H1 (cell line): Measurements from ENCODE around the gene B9D2. TPM values are rescaled to one million over a fixed set of nuclear protein-coding genes. Genes with fewer than 3 reads are reported as not detected.

ENCODE experiments used
- BACH1 ChIP-seq: IDR thresholded peaks from 2 replicates; pipeline ENCODE4 v1.6.1; 2012; ENCODE audit warnings: low read length, improper control_type of control experiment
- CBX8 ChIP-seq: fragments of 300-800, 300-1000 bp; sonication (generic); IDR thresholded peaks from 2 replicates; pipeline ENCODE4 v1.7.1; 2016; ENCODE audit warnings: low read depth, low read length, borderline replicate concordance
- SIX5 ChIP-seq: IDR thresholded peaks from 2 replicates; pipeline ENCODE4 v1.6.1; 2011; ENCODE audit warnings: mild to moderate bottlenecking, low read depth, low read length
- SP2 ChIP-seq: IDR thresholded peaks from 2 replicates; pipeline ENCODE4 v1.6.1; 2012; ENCODE audit warnings: mild to moderate bottlenecking, low read length, inconsistent platforms
- SUZ12 ChIP-seq: fragments of 200-600 bp; sonication (generic); IDR thresholded peaks from 2 replicates; pipeline ENCODE4 v1.6.1; 2012; ENCODE audit warnings: mild to moderate bottlenecking, inconsistent platforms, low read length, moderate library complexity, mixed read lengths
- TCF12 ChIP-seq: IDR thresholded peaks from 2 replicates; pipeline ENCODE4 v1.6.1; 2011; ENCODE audit warnings: low read depth, mild to moderate bottlenecking, low read length
- polyA plus RNA-seq, 7 experiments: library from polyadenylated mRNA; depleted of rRNA in 3 of 7; stranded (reverse) in 5 of 7; unstranded in 2 of 7; fragments of >200 nt in 5 of 7; fragments of 200-250 nt in 2 of 7; gene quantifications; 1 replicate in 5 of 7; 2 replicates in 1 of 7; 4 replicates in 1 of 7; pipeline versions ENCODE4 v1.2.1 to v1.2.3, GENCODE V29; 2011 to 2013; ENCODE audit warnings: missing spikeins in 2 of 7, mixed read lengths in 2 of 7
- total RNA-seq: library from RNA; stranded (reverse); fragmentation: NEBNext Ultra II Directional; extraction: Animal tissue kit (Norgen Biotek cat#: 25700); gene quantifications from 2 replicates; pipeline ENCODE4 v1.2.1, GENCODE V29; 2021
- TF ChIP-seq, protein P1 (sequence below): IDR thresholded peaks from 2 replicates; pipeline ENCODE4 v1.6.1; 2011; ENCODE audit warnings: low read depth, mild to moderate bottlenecking, low read length; ENCODE audit not compliant: insufficient read depth
- TF ChIP-seq, protein P2 (sequence below): IDR thresholded peaks from 2 replicates; pipeline ENCODE4 v1.6.1; 2012; ENCODE audit warnings: low read length, inconsistent platforms

B9D2 gene
- total and polyA plus RNA-seq, 2 of the 8 experiments (the other 6 are each of a cell fraction or from before 2014, with no cell fraction given): 4.9 to 6.3 TPM

DNA sequence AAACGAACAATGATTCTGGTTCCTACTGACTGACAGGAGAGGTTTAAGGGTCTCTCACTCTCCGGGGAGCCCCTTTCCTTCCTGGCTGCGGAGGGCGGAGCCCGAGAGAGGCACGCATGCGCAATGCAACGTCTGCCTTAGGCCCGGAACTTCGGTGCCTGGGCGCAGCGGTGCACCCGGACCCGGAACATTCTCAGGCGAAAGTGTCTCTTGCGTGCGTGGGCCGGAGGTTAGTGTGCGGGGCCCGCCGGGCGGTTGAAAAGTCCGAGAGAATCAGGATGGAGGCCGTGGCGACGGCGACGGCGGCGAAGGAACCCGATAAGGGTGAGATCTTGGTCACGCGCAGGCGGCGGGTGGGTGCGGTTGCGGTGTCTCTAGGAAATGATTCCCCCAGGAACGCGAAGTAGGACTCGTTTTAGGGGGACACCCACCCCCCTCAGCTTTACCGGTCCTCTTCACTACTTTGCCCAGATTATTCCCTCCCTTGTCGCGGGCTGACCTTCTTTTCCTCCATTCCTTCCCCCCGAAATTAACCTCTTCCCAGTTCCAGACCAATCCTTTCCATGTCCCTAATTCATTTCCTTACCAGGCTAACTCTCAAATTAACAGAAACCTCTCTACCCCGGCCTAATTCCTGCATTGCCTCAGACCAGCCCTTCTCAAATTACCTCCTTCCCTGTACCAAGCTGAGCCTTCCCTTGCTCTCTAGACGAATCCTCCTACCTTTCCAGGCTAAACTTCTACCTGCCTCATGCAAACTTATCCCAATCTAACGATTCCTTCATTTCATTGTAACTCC is 53.7 kb downstream of the B9D2 start, which contains the start of gene CCDC97 (continued):
- TF ChIP-seq, protein P1, sequence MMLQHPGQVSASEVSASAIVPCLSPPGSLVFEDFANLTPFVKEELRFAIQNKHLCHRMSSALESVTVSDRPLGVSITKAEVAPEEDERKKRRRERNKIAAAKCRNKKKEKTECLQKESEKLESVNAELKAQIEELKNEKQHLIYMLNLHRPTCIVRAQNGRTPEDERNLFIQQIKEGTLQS: no peak
- TF ChIP-seq, protein P2, sequence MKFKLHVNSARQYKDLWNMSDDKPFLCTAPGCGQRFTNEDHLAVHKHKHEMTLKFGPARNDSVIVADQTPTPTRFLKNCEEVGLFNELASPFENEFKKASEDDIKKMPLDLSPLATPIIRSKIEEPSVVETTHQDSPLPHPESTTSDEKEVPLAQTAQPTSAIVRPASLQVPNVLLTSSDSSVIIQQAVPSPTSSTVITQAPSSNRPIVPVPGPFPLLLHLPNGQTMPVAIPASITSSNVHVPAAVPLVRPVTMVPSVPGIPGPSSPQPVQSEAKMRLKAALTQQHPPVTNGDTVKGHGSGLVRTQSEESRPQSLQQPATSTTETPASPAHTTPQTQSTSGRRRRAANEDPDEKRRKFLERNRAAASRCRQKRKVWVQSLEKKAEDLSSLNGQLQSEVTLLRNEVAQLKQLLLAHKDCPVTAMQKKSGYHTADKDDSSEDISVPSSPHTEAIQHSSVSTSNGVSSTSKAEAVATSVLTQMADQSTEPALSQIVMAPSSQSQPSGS: no peak
- TF ChIP-seq SUZ12 (no peak), SP2 (no peak), BACH1 (peak; percentile 78), TCF12 (peak; percentile 62; the same call in 1 of the 2 replicates), CBX8 (no peak), SIX5 (peak; percentile 21; the same call in 1 of the 2 replicates)
